VCaP (cell line): ENCODE results near the gene HERC2.

ENCODE experiments used
- H3K27ac ChIP-seq: fragments of 450-650 bp; 2 replicates; pipeline ENCODE4 v1.5.1; 2017
- CTCF ChIP-seq: fragments of 450-650 bp; conservative IDR thresholded peaks from 2 replicates; pipeline ENCODE4 v1.5.1; 2017; ENCODE audit warnings: mild to moderate bottlenecking, moderate library complexity

HERC2 gene

GRCh38 chr15:28107111-28107903 is 214.7 kb downstream of the HERC2 start:
- no peak for TF ChIP-seq CTCF
- no peak overlapping the region; the same call in 1 of the 2 replicates for H3K27ac ChIP-seq

- no peak overlapping the region; the same call in 1 of the 2 replicates for H3K27ac ChIP-seq
- no peak for TF ChIP-seq CTCF
Measured at GRCh38 chr15:28106294-28107110, 215.5 kb downstream of the HERC2 start.

- TF ChIP-seq CTCF: no peak
- no peak overlapping the region for H3K27ac ChIP-seq
Measured at GRCh38 chr15:28105793-28106192, 216.2 kb downstream of the HERC2 start.

GRCh38 chr15:28105224-28105791 is 216.7 kb downstream of the HERC2 start:
- no peak for TF ChIP-seq CTCF

GRCh38 chr15:28104326-28104725 is 217.7 kb downstream of the HERC2 start:
- TF ChIP-seq CTCF: no peak
- no peak overlapping the region for H3K27ac ChIP-seq

More at GRCh38 chr15:28105224-28105791, 216.7 kb downstream of the HERC2 start:
- no peak overlapping the region for H3K27ac ChIP-seq

- H3K27ac ChIP-seq: no peak overlapping the region
- TF ChIP-seq CTCF: no peak
Measured at GRCh38 chr15:28103831-28104230, 218.1 kb downstream of the HERC2 start.

- no peak overlapping the region for H3K27ac ChIP-seq
- TF ChIP-seq CTCF: no peak
Measured at GRCh38 chr15:28101983-28102441, 220.0 kb downstream of the HERC2 start.
